OCI-M1 (cell line): ENCODE results near the gene TEAD3.

Source experiments
- DNase-seq: peaks from one replicate; lab custom pipeline; 2025; lab: John Stamatoyannopoulos, UW

TEAD3 gene

DNA sequence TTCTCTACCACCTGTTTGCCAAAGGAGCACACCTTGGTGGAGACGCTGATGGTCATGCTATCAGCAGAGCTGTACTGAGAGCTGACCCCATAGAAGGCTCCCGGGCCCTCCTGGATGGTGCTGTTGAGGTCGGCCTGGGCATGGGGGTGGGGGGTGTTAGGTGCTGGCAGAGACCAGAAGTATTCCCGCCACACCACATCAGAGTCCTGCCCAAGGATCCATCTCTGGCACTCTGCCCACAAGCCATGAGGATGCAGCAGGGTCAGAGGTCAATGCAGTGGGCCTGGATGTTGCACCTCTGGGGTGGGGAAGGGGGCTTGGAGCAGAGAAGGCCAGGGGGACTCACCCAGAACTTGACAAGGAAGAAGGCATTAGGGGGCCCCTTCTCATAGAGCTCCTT, 21.3 kb downstream of the TEAD3 start:
- DNase-seq = no peak

DNA sequence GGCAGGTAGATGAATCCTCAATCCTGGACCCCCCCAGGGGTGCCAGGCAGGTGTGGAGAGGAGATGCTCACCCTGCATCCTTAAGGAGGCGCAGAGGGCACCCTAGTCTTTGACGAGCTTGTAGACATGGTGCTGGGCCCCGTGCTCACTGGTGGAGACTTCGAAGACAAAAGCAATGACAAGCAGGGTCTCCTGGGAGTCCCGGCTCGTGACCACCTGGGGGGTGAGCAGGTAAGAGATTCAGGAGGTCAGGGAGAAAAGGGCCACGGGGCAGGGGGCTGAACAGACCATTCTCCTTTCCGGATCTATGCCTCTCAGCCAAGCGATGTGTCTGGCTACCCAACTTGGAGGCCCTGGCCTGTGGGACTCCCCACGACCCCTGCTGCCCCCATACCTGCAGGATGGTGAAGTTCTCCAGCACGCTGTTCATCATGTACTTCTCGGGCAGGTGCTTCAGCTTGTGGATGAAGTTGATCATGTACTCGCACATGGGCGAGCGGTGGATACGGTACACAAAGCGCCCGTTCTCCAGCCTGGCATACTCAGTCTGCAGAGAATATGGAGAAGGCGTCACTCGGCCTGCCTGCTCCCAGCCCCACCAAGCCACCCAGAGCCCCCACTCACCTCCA, 21.8 kb downstream of the TEAD3 start:
- no peak for DNase-seq

DNA sequence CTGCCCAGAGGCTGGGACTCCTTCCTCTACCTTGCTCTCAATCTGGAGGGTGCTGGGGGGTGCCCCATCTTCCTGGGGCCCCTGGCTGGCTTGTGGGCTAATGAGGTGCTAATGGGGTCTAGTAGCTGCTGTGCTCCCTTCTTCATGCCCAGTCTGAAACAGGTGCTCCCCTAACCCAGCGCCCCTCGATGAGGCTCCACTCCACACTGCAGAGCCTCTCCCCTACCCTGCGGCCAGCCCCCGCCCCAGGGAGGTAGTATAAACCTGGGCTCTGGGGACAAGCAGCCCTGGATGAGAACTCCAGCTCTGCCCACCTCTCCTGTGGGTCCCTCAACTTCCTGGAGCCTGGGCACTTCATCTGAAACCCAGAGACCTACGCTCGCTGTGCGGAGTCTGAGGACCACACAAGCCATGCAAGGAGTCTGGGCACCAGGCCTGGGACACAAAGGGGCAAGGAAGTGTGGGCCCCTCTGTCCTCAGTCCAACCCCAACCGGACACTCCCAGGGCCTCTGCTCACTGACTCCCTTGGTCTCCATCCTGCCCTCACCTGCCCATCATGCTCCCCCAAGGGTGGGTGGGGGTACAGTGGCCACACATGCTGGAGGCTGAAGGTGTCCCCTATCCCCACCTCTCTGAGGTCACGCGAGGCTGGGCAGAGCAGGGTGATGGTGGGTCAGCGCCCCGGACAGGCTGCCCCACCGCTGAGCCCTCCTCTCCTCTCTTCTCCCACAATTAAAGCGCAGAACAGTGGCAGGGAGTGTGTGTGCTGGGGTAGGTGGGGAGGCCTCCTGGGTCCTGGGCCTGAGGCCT, 22.5 kb downstream of the TEAD3 start:
- DNase-seq = no peak

DNA sequence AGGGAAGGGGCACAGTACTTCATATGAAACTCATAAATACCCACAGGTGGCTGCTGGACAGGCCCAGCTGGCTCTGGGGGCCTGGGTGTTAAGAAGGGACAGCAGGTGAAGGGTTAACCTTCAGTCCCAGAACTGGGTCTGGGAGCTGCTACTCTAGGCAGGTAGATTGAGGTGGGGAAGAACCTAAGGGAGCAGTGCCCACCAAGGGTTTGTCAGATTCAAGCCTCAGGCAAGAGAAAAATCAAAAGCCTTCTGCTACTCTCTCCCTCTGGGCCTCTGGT, 23.1 kb downstream of the TEAD3 start:
- DNase-seq = no peak

DNA sequence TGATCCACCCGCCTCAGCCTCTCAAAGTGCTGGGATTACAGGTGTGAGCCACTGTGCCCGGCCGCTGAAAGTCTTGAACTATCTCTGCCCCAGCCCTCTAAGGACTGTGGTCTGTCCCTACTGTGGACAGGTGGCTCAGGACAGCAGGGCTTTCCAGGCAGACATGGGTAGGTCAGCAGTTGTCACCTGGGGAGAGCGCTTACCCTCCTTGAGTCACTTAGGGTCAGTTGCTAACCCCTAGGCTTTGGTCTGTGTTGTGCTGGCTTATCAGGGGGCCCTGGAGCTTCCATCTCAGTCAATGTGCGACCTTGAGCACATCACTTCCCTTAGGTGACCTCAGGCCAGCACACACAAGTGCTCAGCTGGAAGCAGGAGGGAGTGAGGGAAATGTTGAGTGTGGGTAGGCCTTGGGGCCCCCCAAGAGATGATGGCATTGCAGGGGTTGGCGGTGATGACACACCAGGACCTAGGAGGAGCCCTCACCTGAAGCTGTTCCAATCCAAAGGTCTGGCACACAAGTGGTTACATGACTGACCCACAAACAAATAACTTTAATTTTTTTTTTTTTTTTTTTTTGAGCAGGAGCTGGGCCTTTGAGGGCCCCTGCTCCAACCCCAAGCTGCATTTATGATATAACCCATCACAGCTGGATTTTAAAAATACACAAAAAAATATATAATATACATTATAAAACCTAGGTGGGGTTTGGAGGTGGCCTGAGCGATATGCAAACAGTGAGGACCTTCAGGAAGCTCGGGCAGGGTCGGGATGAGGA, 23.6 kb downstream of the TEAD3 start:
- DNase-seq = no peak

DNA sequence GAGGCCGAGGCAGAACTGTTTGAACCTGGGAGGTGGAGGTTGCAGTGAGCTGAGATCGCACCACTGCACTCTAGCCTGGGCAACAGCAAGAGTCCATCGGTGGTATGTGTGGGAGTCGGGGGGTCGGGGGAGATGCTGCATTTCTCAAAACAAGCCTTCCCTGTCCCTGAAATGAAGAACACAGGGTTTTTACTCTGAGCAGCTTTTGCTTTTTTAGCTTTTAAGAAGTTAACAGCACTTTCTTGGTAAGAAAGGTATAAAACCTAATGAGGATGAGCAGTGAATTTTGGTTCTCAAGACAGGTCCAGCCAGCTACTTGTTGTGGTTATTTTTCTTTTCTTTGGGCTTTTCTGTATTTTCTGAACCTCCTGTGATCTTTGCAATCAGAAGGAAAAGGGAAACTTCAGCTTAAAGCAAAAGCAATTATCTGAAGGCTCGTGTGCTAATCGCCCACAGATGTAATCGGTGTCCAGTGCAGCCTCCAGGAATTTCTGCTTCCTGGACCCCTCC, 25.0 kb downstream of the TEAD3 start:
- DNase-seq = no peak

DNA sequence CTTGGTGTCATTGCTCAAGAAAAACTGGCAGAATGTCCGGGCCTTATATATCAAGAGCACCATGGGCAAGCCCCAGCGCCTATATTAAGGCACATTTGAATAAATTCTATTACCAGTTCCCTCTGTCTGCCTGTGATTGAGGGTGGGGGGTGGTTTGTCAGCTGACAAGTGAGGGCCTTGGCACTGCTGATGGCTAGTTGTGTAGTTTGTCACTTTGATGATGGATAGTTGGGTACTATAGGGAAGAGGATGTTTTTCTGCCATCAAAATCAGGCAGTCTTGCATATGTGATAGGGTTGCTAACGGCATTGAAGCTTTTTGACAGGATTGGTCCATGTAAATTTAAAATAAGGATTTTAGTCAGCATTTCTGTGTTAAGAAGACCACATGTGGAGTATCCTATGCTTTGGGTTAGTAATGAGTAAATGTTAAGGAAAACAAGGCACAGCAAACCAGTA, 26.2 kb downstream of the TEAD3 start:
- no peak for DNase-seq

DNA sequence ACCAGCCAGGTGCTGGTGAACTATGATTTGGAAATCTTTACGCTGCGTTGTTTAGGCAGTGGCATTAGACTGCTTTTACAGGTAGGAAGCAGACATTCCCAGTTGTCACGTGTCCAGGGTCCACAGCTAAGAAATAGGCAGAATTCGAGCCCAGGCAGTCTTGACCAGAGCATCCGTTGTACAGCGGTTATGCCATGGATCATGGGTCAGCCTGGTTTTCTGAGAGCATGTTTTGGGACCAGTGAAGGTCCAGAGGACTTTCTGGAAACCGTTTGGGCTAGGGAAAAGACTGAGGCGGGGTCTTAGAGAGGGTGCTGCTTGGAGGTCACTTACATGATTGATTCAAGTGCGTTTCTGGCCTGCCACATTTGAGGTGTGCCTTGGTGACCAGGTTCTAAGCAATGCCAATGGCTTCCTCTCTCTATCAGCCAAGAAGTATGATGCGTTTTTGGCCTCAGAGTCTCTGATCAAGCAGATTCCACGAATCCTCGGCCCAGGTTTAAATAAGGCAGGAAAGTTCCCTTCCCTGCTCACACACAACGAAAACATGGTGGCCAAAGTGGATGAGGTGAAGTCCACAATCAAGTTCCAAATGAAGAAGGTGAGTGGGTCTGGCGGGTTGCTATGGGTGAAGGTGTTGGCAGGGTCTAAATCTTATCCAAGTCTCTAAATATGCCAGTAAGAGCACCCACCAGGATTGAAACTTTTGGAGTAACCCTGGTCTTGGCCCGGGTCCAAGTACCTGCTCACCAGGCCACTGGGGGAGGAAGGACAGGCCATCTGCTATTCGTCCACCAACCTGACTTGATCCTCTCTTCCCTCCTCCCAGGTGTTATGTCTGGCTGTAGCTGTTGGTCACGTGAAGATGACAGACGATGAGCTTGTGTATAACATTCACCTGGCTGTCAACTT, 26.9 kb downstream of the TEAD3 start:
- no peak for DNase-seq

DNA sequence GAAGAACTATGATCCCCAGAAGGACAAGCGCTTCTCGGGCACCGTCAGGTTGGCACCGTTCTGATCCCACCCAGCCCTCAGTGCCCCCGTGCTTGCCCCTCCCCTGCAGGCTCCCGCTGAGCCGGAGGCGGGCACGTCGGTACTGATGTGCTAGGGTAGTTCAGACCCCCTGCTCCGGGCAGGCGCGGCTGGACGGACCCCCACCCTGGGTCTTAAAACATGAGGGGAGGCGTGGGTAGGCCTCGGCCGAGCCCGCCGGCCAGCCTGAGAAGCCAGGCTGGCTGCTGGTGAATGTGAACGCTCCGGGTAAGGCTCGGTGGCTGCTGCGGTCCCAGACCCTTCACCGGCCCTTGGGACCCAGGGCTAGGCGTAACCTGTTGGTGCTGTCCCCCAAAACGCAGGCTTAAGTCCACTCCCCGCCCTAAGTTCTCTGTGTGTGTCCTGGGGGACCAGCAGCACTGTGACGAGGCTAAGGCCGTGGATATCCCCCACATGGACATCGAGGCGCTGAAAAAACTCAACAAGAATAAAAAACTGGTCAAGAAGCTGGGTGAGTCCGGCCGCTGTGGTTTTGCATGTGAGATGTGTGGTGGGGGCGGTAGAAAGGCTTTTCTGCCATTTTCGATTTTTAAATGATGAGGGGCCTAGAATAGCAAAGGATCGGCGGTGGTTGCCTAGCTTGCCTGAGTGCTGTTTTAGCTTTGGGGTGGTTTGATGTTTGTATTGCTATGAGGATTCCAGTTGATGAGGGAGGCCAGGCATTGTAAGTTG, 27.7 kb downstream of the TEAD3 start:
- no peak for DNase-seq

DNA sequence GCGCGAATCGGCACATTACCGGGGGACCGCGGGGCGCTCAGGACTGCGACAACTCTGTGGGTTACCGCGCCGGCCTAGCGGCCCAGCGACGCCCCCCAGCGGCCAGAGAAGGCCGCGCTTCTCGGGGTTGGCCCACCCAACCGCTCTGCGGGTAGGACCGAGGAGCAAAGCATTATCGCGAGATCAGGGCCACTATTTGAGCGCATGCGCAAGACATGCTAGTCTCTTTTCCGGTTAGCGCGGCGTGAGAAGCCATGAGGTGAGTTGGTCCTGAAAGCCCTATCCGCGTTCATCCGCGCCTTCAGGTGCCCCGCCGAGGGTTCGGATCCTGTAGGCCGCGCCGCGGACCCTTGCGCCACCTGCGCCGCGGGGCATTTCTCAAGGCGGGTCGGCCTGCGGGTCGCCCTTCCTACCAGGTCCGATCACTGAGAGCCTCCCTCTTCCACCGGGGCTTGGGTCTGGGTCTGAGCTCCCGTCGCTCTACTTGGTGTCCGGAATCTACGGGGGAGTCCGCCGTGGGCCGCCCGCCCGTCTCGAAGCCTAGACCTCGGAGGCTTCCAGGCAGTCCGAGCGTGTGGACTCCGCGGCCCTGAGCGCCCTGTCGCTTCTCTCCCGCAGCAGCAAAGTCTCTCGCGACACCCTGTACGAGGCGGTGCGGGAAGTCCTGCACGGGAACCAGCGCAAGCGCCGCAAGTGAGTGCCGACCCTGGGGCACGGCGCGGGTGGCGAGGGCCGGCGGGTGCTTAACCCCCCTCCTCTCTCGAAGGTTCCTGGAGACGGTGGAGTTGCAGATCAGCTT, 28.5 kb downstream of the TEAD3 start, which contains the start of gene RPL10A:
TSS of gene RPL10A (plus strand) at position 221 of the 799 bp plus-strand sequence. CDS start at position 255, 34 bp downstream.
- DNase-seq = peak; percentile 99

DNA sequence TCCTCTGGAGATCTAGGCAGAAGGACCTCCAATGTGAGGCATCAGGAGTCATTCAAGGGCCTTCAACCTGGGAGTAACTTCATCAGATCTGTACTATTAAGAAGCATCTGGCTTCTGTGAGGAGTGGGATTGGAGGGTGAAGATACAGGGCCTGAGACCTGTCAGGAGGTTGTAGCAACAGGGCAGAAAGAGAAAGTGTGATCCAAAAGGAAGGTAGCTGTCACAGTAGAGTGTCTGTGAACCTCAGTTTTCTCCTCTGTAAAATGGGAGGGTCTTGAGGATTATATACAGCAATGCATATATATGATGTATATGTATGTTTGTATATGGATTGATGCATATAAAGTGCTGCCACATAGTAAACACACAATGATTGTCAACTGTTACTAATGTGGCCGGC, 31.2 kb downstream of the TEAD3 start:
- no peak for DNase-seq

DNA sequence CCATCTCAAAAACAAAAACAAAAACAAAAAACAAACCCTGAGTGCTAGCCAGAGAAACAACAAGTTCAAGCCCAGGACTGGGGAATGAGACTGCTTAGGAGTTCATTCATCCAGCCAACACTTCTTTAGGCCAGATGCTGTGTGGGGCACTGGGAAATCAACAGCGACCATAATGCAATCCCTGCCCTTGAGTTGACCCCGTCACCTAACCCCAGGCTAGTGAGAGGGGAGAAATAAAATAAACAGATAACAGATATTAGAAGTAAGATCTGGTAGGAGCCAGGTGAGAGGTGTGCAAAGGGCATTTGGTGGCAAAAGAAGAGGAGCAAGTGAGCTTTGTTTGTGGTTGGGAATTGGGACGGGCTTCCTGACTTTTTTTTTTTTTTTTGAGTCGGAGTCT, 33.6 kb downstream of the TEAD3 start:
- DNase-seq = no peak

DNA sequence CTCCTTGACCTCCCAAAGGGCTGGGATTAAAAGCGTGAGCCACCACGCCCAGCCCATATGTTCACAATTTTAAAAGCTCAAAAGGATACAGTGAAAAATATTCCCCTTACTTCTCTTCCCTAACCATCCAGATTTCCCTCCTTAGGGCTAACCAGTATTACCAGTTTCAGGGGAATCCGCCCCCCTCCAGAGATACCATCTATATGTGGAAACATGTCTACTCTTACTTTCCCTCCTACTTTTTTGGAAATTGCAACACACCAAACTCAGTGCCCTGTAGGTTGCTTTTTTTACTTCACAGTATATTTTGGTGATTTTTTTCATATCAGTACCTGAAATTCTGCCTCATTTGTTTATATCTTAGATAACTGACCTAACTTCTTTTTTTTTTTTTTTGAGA, 35.6 kb downstream of the TEAD3 start:
- DNase-seq = no peak

DNA sequence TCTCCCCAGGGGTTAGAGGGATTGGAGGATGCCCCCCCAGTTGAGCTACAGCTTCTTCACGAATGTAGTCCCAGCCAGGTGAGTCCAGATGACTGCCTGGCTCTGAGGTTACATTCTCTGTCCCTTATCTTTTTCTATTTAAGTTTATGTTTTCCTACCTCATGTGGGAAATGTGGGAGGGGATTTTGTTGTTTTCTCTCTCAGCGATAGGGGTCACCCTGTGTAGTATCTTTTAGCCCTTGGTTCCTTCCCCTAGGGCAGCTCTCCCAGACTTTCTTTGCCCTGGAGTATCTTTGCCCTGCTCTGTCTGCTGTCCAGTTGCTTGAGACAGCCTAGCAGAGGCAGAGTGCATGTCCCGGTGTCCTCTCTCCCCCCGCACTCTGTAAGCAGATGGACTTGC, 39.0 kb downstream of the TEAD3 start:
- no peak for DNase-seq

DNA sequence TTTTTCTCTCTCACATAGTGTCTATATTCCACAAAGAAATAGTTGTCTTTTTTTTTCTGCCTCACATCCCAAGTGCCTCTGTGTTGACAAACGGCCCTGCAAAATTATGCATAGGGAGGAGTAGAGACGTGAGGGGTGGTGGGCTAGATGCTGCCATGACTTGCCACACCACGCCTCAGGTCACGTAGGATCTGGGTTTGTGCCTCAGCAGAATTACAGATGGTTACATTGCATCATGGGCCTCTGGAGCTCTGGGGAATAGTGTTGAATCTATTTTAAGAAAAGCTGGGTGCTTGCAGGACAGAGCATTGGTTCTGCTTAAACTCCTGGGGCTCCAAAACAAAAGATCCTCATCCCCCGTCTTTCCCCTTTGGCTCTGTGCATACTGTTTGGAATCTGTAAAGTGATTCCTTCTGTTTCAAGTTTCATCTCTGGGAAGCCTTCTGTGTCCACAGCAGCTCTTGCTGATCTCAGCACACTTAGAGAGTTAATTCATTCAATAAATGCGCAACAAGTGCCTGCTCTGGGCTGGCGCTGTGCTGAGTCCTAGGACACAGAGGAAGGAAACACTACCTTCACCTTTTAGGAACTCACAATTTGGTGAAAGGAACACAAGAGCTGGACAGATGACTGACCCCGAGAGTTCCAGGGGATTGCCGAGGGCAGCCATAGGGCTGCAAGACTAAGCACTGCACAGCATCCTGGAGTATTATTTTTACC, 42.3 kb downstream of the TEAD3 start:
- no peak for DNase-seq

DNA sequence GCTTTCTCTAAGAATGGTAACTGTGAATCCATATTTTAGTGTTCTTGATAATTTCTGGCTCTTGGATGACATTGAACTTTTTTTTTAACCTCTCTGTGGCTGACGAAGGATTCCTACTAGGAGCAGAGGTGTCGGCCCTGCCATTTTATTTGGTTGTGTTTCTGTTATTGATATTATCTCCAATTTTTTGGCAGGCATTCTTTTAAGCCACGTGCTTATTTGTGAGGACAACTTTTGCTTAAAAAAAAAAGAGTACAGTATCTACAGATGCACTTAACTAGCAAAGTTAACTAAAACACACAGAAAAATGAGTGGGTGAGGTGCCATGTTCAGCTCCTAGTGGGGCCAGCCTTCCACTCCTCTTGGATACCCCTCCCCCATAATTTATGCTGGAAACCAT, 43.6 kb downstream of the TEAD3 start:
- peak; percentile 75 for DNase-seq

DNA sequence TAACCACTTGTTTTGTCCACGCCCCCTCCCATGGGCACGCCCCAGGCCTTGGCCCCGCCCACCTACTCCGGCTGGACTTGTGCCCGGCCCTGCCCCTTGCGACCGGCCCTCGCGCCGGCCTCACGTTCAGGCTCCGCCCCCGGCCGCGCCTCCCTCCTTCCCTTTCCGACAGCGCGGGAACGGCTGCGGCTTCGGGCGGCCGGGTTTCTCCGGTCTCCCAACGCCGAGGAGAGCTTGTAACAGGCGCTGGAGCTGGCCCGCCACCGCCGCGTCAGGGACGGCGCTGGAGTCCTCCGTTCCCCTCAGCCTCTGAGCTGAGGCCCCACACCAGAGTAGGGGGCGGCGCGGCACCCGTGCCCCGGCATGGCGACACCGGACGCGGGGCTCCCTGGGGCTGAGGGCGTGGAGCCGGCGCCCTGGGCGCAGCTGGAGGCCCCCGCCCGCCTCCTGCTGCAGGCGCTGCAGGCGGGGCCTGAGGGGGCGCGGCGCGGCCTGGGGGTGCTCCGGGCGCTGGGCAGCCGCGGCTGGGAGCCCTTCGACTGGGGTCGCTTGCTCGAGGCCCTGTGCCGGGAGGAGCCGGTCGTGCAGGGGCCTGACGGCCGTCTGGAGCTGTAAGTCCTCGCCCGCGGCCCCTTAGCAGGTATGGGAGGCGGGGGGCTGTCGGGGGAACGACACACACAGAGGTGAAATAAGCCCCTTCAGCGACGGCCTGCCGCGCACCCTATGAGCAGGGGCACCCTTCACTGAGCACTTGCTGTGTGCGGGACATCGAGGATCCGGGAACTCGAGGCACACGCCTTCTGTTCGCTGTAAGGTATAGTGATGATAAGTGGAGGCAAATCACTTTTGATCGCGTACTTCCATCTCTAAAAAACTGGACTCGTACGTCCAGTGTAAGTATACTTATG, 44.4 kb downstream of the TEAD3 start, which contains the start of gene FANCE:
TSS of gene FANCE (plus strand) at position 156 of the 908 bp plus-strand sequence. CDS start at position 364, 208 bp downstream.
- DNase-seq = peak; percentile 98
